Measurements from ENCODE around the gene PRKAB1.
A peak's percentile ranks its signal among the peaks of the same experiment; 100 is the strongest.
"Not testable (repeated sequence)": the region's sequence is repeated elsewhere in the genome, so short reads cannot be mapped to it uniquely, and the experiment has no call there.

PRKAB1 gene, protein sequence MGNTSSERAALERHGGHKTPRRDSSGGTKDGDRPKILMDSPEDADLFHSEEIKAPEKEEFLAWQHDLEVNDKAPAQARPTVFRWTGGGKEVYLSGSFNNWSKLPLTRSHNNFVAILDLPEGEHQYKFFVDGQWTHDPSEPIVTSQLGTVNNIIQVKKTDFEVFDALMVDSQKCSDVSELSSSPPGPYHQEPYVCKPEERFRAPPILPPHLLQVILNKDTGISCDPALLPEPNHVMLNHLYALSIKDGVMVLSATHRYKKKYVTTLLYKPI

DNA sequence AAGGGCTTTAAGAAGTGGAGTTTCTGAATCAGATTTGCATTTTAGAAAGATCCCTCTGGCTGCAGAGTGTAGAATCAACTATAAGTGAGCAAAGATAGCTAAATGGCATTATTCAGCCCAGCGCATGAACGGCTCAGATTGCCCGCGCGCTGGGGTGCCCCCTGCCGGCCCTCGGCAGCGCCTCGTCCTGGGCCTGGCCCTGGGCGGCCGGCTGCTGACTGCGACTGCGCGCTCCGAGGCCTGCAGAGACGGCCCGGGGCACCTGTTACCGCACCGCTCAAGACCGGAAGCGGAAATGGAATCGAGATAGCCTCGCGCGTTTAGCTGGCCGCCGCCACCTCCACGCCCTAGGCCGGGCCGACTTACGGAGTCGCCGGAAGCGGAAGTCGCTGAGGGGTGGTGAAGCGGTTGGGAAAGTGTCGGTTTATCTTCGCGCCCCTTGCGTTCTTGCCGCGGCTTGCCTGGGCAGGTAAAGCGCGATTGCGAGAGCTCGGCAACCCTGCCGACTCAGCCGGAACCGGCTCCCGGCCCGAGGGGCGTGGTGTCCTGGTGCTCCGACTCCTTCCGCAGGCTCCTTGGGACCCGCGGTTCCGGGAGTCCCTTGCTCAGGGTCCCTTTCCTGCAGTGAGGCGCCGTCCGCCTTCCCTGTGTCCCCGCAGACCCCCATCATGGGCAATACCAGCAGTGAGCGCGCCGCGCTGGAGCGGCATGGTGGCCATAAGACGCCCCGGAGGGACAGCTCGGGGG lies at the start of gene PRKAB1:
Gene PRKAB1, plus strand, starts transcription at position 557 of the 747 bp plus-strand sequence. Its CDS starts 112 bp downstream, at position 669.
- peak; percentile 98 for DNase-seq (ENCODE audit: low read depth)

DNA sequence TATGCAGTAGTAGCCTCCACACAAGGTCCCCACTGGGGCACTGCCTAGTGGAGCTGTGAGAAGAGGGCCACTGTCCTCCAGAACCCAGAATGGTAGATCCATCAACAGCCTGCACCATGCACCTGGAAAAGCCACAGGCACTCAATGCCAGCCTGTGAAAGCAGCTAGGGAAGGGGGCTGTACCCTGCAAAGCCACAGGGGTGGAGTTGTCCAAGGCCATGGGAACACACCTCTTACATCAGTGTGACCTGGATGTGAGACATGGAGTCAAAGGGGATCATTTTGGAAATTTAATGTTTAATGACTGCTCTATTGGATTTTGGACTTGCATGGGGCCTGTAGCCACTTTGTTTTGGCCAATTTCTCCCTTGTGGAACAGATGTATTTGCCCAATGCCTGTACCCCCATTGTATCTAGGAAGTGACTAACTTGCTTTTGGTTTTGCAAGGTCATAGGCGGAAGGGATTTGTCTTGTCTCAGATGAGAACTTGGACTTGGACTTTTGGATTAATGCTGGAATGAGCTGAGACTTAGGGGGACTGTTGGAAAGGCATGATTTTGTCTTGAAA lies 49.5 kb upstream of the PRKAB1 start:
- DNase-seq (ENCODE audit: low read depth), result not testable (repeated sequence)

DNA sequence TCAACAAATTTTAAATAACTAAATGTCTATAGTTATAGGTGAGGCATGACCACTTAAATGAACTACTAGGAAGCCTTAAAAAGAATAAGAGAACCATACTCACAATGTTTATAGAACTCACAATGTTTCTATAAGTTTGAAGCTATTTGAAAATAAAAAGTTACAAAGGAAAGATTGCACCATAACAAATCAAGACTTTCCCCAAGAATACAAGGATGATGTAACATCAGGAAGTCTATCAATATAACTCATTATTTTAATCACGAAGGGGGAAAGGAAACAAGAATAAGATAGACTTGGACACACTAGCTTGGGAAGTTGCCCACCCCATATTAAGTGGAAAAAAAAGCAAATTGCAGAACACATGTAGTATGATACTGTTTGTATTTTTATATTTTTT lies 47.4 kb upstream of the PRKAB1 start:
- no peak for DNase-seq (ENCODE audit: low read depth)

DNA sequence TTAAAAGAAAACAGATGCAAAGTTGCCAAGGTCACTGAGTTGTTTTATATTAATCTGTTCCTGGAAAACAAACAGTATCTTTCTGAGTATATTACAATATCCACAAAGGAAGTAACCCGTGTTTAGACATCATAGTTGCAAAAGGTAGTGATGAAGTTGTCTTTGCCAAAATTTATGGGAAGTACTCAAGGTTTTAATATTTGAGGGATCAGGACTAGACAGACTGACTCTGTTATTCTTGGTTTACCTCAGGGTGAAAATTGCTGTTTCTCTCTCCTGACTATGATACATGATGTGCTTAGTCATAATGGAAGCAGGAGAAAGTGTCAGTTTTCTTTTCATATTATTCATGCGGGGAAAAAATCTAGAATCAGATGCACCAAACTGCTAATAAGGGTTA lies 46.1 kb upstream of the PRKAB1 start:
- DNase-seq (ENCODE audit: low read depth), result no peak

DNA sequence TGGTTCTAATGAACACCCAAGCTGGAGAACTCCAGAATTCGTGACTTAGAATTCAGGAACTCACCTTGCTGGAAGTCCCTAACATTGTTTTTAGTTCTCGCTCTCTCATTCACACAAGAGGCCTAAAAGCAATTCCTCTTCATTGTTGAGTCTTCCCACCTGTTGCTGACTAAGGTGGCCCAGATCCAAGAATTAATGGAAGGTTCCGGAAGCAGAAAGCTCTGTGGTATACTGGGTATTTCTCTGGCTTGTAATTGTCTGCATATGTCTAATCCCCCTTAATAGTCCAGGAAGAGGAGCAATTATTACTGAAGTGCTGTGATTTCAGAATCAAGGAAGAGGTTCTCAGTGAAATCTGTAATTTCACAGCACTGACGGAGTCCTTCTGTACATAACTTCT lies 43.0 kb upstream of the PRKAB1 start:
- no peak for DNase-seq (ENCODE audit: low read depth)

DNA sequence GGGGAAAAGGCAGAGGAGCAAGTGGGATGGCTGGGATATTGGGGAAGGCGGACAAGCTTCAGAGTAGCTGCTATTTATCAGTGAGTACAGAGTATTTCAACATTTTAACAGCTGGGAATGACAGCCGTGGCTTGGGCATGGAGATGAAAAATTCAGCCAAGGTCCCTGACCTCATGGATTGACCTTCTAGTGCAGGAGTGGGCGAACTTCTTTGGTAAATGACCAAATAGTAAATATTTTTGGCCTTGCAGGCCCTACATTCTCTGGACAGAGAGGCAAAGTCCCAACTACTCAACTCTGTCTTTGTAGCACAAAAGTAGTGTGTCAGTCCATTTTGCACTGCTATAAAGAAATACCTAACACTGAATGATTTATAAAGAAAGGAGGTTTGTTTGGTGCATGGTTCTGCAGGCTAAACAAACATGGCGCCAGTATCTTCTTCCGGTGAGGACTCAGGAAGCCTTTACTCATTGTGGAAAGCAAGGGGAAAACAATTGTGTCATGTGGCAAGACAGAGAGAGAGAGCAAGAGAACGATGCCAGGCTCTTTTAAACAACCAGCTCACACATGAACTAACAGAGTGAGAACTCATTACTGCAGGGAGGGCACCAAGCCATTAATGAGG lies 40.8 kb upstream of the PRKAB1 start:
- DNase-seq (ENCODE audit: low read depth), result no peak

DNA sequence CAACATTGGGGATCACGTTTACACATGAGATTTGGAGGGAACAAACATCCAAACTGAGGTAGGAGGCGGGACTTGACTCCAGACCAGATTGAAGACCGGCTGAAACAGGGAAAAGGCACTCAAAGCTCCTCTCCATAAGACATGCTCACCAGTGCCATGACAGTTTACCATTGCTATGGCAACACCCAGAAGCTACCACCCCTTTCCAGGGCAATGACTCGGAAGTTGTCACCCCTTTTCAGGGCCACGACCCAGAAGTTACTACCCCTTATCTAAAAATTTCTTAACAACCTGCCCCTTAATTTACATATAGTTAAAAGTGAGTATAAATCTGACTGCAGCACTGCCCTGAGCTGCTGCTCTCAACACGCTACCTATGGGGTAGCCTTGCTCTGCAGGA lies 40.2 kb upstream of the PRKAB1 start:
- DNase-seq (ENCODE audit: low read depth), result no peak

DNA sequence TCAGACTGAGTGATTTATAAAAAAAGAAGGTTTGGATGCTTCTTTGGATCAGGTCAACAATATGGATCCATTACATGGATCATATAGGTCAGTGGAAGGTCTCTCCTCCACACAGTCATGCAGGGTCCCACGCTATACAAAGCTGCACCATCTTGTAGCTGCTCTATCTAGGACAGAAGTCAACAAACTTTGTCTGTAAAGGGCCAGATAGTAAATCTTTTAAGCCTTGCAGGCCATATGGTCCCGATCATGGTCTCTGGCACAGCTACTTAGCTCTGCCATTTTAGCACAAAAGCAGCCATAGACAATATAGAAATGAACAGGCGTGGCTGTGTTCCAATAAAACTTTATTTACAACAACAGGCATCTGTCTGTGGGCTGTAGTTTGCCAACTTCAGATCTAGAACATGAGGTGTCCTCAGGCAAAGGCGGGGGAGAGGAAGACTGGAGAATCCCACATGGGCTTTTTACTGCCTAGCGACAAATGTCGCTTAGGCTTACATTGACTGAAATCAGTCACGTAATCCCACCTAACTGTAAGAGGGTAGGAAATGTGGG lies 37.6 kb upstream of the PRKAB1 start:
- DNase-seq (ENCODE audit: low read depth), result no peak

DNA sequence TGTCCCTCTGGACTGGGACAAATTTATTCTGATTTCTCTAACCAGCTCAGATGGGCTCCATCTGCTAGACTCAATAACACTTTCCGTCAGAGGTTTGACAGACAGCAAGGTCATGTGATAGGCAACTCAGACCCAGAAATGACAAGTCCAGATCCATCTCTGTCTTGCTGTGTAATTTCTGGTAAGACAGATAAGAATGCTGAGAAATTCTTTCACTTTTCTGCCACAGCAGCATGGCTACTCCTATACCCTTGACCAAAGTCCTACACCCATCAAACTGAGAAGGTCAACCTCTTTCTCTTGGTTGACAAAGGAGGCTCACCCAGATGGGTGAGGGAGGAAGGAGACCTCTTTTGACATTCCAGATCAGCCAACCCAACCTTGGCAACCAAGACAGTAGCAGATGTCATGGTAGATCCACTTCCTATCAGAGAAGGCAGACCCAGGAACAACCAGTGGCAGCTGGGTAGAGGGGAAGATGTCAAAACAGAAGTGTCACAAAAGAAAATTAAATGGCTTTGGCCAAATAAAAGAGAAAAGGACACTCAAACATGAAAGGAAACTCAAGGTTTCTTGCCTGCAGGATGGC lies 36.9 kb upstream of the PRKAB1 start:
- no peak for DNase-seq (ENCODE audit: low read depth)

DNA sequence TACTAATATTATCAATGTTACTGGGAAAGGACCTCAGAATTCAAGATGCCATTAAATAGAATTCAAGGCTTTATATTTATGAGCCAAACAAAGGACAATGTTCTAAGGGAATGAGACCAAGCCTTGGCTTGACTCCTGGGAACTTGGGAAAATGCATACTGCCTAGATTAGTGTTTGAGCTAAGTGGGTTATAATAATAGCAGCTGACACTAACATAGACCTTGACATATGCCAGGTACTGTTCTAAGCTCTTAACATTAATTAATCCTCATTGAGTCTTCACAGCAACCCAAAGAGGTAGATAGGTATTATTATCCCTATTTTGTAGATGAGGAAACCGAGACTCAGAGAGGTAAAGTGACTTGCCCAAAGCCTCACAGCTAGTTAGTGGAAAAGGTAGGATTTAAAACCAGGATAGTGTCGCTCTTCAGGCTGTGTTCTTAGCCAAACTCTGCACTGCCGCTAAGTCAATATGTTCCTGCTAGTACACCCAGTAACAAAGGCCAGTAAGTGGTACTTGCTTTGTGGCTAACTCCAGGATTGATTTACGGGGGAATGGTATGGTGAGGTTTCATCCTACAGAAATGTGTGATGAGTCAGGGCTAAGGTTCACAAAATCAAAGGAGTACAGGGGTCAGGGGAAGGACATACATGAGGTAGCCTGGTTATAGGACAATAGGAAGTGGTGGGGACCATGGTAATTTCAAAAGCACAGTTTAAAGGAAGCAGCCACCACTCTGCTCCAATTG lies 35.8 kb upstream of the PRKAB1 start:
- no peak for DNase-seq (ENCODE audit: low read depth)

DNA sequence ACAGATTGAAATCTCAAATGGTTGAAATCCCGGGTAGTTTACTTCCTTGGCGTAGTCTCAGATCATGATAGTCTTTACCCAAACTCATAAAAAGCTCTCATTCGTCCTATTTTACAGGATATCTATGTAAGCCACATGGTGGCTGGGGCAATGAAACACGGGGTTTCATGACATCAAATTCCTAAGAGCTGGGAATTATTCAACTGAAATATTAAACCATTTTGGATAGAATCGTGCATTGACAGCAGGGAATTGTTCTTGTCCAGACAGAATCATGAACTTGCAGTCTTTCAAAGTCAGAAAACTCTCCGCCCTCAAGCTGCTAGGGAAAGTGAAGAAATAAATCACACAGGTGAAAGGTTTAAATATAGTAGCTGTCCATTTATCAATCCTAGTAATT lies 33.2 kb upstream of the PRKAB1 start:
- DNase-seq (ENCODE audit: low read depth), result no peak

DNA sequence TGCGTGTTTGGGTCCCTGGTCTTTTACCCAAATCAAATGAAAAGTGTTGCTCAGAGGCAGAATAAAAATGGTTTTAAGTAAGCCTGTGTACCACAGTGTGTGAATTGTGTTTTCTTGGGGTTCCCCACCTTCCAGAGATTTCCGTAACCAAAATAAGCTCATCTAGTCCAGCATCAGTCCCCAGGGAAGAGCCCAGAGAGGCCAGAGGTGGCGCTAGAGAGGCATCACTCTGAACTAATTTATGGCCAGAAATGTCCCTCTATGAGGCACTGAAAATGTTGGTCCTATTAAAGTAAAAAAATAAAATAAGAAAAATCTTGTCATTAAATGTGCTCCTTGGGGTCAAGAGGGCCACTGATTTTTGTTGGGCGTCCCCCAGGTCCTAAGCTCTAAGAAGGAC lies 24.9 kb upstream of the PRKAB1 start:
- DNase-seq (ENCODE audit: low read depth), result no peak

DNA sequence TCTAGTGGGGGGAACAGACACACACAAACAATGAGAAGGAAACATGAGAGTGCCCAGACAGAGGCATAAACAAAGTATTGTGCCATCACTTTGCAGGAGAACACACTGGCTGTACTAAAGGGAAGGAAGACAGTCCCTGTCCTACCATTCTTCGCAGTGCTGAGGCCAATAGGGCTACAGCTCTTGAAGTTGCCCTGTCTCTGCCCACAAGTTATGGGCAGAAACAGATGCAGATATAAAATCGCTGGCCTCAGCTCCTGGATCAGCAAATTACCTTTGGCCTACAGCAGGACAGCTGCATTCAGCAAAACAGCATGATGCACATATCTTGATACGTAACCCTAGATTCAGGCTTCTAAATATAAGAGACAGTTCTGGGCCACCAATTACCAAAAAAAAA lies 23.0 kb upstream of the PRKAB1 start:
- no peak for DNase-seq (ENCODE audit: low read depth)

DNA sequence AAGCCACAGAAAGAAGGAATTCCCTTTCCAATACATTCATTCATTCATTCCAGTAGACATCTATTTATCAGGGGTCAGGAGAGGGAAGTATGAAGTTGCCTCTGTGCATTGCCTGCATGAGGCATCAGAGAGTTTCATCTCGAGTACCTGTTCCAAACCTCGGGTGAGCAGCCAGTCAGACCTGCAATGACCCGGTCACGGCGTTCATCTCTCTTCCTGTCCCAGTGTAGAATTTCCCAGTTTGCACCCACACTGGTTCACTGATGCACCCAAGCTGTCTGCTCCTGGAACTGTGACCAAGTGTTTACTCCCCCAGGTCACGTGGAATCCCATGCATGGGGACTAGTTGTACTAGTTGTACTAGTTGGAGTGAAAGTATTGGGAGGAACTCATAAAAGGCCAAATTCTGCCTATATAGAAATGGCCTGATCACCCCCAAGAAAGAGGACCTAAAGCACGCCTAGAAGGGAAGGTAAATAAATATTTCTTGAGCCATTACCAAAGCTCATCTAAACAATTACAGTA lies 22.3 kb upstream of the PRKAB1 start:
- no peak for DNase-seq (ENCODE audit: low read depth)

DNA sequence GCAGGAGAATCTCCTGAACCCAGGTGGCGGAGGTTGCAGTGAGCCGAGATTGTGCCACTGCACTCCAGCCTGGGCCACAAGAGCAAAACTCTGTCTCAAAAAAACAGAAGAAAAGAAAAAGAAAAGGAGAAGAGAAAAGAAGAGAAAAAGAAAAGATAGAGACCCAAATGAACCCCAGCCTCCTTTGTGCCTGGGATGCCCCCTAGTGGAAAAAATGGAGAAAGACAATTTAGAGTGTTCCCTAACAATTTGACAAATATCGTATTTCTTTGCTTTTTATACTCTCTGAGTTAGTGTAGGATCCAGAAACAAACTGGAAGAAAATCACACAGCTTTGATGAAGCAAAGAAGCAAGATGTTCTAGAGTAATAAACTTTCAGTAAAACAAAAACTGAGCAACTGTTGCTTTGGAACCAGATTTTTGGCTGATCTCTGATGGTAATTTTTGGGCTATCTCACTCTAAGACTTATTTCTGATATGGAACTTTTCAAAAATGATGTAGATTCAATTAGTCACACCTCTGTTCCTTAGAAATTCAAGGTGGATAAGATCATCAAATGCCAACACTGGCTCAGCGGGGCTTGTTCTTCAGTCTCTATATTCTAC lies 18.6 kb upstream of the PRKAB1 start:
- no peak for DNase-seq (ENCODE audit: low read depth)

DNA sequence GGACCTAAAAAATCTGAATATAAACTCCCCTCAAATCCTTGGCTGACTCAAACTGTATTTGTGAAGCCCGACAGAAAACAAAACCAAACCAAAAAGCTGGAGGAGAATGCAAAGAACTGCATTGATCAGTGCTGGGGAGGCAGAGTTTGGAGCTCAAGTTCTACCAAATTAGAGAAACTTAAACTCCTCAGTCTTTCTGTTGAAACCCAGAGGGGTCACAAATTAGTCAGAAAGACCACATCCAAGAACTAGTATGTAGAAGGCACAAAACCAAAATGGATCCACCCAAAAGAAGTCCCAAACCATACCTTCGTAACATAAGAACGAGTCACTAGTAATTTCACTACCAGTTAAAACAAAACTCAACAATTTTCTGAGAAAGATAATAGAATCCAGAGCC lies 15.3 kb upstream of the PRKAB1 start:
- DNase-seq (ENCODE audit: low read depth), result no peak

DNA sequence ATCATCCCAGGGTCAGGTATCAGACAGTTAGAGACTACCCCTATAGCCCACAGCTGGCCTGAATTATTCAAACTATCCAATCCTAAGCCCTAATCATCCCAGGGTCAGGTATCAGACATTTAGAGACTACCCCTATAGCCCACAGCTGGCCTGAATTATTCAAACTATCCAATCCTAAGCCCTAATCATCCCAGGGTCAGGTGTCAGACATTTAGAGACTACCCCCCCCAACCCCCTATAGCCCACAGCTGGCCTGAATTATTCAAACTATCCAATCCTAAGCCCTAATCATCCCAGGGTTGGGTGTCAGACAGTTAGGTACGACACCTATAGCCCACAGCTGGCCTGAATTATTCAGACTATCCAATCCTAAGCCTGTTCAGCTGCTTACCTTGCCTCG lies 10.9 kb upstream of the PRKAB1 start:
- not testable (repeated sequence) for DNase-seq (ENCODE audit: low read depth)

DNA sequence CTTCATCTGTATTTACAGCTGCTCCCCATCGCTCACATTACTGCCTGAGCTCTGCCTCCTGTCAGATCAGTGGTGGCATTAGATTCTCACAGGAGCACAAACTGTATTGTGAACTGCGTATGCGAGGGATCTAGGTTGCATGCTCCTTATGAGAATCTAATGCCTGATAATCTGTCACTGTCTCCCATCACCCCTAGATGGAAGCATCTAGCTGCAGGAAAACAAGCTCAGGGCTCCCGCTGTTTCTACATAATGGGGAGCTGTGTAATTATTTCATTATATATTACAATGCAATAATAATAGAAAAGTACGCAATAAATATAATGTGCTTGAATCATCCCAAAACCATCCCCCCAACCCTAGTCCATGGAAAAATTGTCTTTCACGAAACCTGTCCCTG lies 9.8 kb upstream of the PRKAB1 start:
- DNase-seq (ENCODE audit: low read depth), result not testable (repeated sequence)

DNA sequence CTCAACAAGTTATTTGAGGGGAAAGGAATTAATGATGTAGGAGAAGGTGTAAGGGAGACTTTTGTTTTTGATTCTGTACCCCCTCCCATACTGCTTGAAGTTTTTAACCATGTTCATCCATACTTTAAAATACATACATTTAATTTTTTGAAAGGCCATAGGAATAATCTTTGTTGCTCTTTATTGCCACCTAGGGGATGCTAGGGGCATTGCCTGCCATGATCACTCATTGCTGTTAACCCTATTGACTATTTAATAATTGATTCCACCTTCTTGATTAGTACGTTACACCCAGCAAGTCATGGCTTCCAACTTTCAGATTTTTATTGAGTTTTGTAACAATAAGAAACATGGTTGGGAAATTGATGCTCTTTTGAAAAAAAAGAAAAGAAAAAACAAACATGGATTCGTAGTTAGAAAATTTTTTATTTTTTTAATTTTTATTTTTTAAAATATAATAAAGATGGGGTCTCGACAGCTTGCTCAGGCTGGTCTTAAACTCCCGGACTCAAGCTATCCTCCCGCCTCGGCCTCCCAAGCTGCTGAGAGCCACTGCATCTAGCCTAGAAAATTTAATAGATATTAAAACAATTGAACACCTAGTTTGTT lies 8.5 kb upstream of the PRKAB1 start:
- DNase-seq (ENCODE audit: low read depth), result no peak

DNA sequence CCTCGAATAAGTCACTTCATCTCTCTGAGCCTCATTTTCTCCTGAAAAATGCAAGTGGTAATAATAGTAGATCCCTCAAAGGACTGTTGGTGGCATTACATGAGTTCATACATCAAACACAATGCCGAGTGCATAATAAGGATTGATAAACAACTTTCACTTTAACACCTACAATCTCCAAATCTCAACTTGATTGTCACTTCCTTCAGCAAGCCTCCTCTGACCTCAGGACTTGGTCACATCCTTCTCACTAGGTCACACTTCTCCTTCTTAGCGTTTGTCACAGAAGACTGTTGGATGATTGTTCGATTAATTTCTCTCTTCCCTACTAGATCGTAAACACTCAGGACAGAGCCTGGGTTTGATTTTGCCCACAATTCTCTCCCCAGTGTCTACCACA lies 7.9 kb upstream of the PRKAB1 start:
- no peak for DNase-seq (ENCODE audit: low read depth)
